Karpas-422 (cell line): ENCODE measurements around the gene TAS2R41. TPM values are rescaled to one million over a fixed set of nuclear protein-coding genes. Genes with fewer than 3 reads are reported as not detected.

ENCODE experiments used
- DNase-seq: peaks from one replicate; pipeline ENCODE4 v3.0.0-alpha.2; 2015
- H2AFZ ChIP-seq: fragments of 200-600 bp; sonication (generic); 2 replicates; pipeline ENCODE4 v1.6.1; 2014; ENCODE audit warnings: antibody characterized with exemption, low read length, mixed read lengths
- H3K27ac ChIP-seq: fragments of 200-600 bp; sonication (generic); 2 replicates; pipeline ENCODE4 v1.5.1; 2014; ENCODE audit warnings: mild to moderate bottlenecking, low read length, moderate library complexity
- H3K27me3 ChIP-seq: fragments of 200-600 bp; sonication (generic); 2 replicates; pipeline ENCODE4 v1.6.1; 2014; ENCODE audit warnings: low read length, mixed read lengths
- H3K36me3 ChIP-seq: fragments of 200-600 bp; sonication (generic); 2 replicates; pipeline ENCODE4 v1.6.1; 2014; ENCODE audit warnings: low read length, mixed read lengths; ENCODE audit not compliant: insufficient read depth
- H3K4me1 ChIP-seq: fragments of 200-600 bp; sonication (generic); 2 replicates; pipeline ENCODE4 v1.6.1; 2014; ENCODE audit warnings: mild to moderate bottlenecking, low read length, mixed read lengths
- H3K4me2 ChIP-seq: fragments of 200-600 bp; sonication (generic); 2 replicates; pipeline ENCODE4 v1.6.1; 2014; ENCODE audit warnings: low read length, low read depth, mild to moderate bottlenecking; ENCODE audit not compliant: poor library complexity, severe bottlenecking
- H3K4me3 ChIP-seq: fragments of 200-600 bp; sonication (generic); 2 replicates; pipeline ENCODE4 v1.5.1; 2014; ENCODE audit warnings: mild to moderate bottlenecking, antibody characterized with exemption, low read length, mixed read lengths
- H3K79me2 ChIP-seq: fragments of 200-600 bp; sonication (generic); 2 replicates; pipeline ENCODE4 v1.6.1; 2014; ENCODE audit warnings: mild to moderate bottlenecking, low read length, mixed read lengths
- H3K9ac ChIP-seq: fragments of 200-600 bp; sonication (generic); 2 replicates; pipeline ENCODE4 v1.6.0; 2014; ENCODE audit warnings: low read length
- H3K9me2 ChIP-seq: fragments of 200-600 bp; sonication (generic), shearing (Covaris generic); replicated peaks from 2 replicates; pipeline ENCODE4 v1.6.0; 2014; ENCODE audit warnings: mild to moderate bottlenecking, low read length, moderate library complexity; ENCODE audit not compliant: insufficient read depth
- H3K9me3 ChIP-seq: fragments of 300-700, 200-600 bp; sonication (generic); 2 replicates; pipeline ENCODE4 v1.6.1; 2014; ENCODE audit warnings: low read length, mixed read lengths
- H4K20me1 ChIP-seq: fragments of 200-600 bp; sonication (generic); 2 replicates; pipeline ENCODE4 v1.6.1; 2014; ENCODE audit warnings: mild to moderate bottlenecking, antibody characterized with exemption, low read length, low read depth; ENCODE audit not compliant: insufficient read depth
- total RNA-seq: library from RNA; depleted of rRNA; stranded (reverse); fragments of >200 nt; shearing (Covaris generic); gene quantifications from 2 replicates; pipeline ENCODE4 v1.2.3, GENCODE V29; 2014; ENCODE audit warnings: low replicate concordance

The TAS2R41 gene
- total RNA-seq, 1 experiment from 2014 or later = not detected

DNA sequence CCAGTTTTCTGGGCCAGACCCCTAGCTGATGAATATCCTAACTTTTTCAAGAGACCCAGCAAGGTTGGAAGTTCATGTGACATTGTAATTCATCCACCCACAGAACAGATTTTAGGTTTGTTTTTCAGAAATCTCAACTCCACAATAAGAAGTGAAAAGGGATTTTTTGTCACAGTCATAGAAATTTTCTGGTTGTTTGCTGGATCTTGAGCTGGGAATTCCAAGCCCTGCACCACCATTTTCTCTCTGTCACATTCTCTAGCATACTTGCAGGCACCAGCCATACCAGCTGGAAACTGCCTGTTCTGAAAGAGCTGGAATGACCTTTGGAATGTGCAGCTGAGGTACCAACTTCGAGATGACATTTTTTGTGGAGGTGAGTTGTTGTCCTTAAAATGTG lies 25.9 kb upstream of the TAS2R41 start:
- Histone ChIP-seq H3K36me3 (no peaks in the 10 kb centered on the region), H3K4me2 (no peak overlapping the region), H3K4me1 (peaks cover 5% of the 10 kb centered on the region; the same call in 1 of the 2 replicates), H4K20me1 (no peaks in the 10 kb centered on the region), H2AFZ (no peak overlapping the region), H3K9ac (no peak overlapping the region), H3K27me3 (no peaks in the 10 kb centered on the region), H3K9me2 (no peaks in the 10 kb centered on the region), H3K4me3 (no peak overlapping the region), H3K9me3 (no peaks in the 10 kb centered on the region), H3K79me2 (no peaks in the 10 kb centered on the region), H3K27ac (no peak overlapping the region)
- DNase-seq = no peak

DNA sequence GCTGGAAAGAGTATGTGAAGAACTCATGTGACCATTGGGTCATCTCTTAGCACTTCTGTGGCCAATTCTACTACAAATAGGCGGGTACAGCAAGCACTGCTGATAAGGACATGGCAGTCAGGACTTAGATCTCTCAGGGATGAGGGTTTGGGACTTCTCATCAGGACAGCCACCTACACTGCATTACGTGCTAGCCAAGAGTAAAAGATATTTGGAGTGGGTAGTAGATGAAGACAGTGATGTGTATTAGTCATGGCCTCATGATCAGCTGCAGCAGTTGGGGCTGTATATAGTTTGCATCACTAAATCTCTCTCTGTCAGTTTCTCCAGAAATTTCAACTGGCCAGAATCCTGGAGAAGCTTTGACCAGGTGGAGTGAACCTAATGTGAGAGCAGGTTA lies 25.2 kb upstream of the TAS2R41 start:
- Histone ChIP-seq H3K27me3 (no peaks in the 10 kb centered on the region), H3K9me3 (no peaks in the 10 kb centered on the region), H3K9ac (no peak overlapping the region), H3K9me2 (no peaks in the 10 kb centered on the region), H4K20me1 (no peaks in the 10 kb centered on the region), H3K4me2 (no peak overlapping the region), H3K36me3 (no peaks in the 10 kb centered on the region), H3K79me2 (no peaks in the 10 kb centered on the region), H3K4me1 (peaks cover 2% of the 10 kb centered on the region; the same call in 1 of the 2 replicates), H3K27ac (no peak overlapping the region), H3K4me3 (no peak overlapping the region), H2AFZ (no peak overlapping the region)
- no peak for DNase-seq

DNA sequence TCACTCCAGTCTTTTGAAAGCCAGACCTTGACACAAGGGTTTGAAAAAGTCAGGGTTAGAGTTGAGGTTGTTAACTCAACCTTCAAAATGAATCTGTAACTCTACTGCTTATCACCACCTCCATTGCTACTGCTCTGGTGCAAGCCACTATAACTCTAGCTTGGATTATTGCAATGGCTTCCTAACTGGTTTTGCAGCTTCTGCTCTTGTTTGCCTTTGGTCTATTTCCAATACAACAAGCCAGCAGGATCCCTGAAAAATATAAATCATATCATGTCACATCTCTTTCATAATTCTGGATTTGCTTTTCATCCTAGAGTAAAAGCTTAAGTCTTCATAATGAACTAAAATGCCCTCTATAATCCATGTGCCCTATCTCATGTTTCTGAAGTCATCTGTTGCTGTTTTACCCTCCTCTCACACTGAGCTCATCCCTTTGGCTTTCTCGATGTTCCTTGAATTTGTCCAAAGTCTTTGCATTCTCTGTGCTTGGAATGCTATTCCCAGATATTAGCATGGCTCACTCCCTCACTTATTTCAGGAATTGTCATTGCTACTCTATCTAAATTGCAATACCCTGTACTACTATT lies 23.5 kb upstream of the TAS2R41 start:
- Histone ChIP-seq H3K4me3 (no peak overlapping the region), H4K20me1 (no peaks in the 10 kb centered on the region), H2AFZ (no peak overlapping the region), H3K4me2 (no peak overlapping the region), H3K9me2 (no peaks in the 10 kb centered on the region), H3K27me3 (no peaks in the 10 kb centered on the region), H3K4me1 (no peaks in the 10 kb centered on the region), H3K9me3 (no peaks in the 10 kb centered on the region), H3K27ac (no peak overlapping the region), H3K36me3 (no peaks in the 10 kb centered on the region), H3K79me2 (no peaks in the 10 kb centered on the region), H3K9ac (no peak overlapping the region)
- no peak for DNase-seq

DNA sequence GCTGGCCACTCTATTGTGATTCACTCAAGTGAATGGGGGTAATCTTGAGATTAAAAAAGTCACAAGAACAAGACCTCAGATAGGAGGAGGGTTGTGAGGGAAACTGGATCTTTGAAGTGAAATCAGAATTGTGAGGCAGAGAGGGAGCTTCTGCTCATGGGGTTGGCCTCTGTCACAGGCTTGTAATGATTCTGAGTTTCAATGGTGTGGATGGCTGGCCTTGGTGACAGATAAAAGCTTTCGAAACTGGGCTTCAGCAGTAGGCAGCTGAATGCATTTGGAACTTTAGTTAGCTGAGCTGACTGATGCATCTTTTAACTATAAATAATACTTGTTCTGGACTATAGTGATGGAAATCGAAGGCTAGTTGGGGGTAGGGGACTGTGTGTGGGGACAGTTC lies 22.2 kb upstream of the TAS2R41 start:
- Histone ChIP-seq H3K9ac (no peak overlapping the region), H2AFZ (no peak overlapping the region), H3K36me3 (no peaks in the 10 kb centered on the region), H3K27ac (no peak overlapping the region), H4K20me1 (no peaks in the 10 kb centered on the region), H3K9me2 (no peaks in the 10 kb centered on the region), H3K27me3 (no peaks in the 10 kb centered on the region), H3K4me2 (no peak overlapping the region), H3K4me3 (no peak overlapping the region), H3K9me3 (no peaks in the 10 kb centered on the region), H3K4me1 (no peaks in the 10 kb centered on the region), H3K79me2 (no peaks in the 10 kb centered on the region)
- no peak for DNase-seq

DNA sequence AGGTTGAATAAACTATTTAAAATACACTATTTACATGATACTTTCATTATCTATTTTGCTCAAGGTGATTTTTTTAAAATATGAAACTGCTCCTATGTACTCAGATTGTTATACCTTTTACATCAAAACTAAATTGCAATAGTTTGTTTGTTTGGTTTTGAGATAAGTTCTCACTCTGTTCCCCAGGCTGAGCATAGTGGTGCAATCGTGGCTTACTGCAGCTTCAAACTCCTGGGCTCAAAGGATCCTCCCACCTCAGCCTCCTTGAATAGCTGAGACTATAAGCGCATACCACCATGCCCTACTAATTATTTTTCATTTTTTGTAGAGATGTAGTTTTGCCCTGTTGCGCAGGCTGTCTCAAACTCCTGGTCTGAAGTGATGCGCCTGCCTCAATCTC lies 21.7 kb upstream of the TAS2R41 start:
- Histone ChIP-seq H3K9me2 (no peaks in the 10 kb centered on the region), H3K36me3 (no peaks in the 10 kb centered on the region), H3K27me3 (no peaks in the 10 kb centered on the region), H3K4me1 (no peaks in the 10 kb centered on the region), H2AFZ (no peak overlapping the region), H3K4me3 (no peak overlapping the region), H4K20me1 (no peaks in the 10 kb centered on the region), H3K9me3 (no peaks in the 10 kb centered on the region), H3K9ac (no peak overlapping the region), H3K27ac (no peak overlapping the region), H3K4me2 (no peak overlapping the region), H3K79me2 (no peaks in the 10 kb centered on the region)
- DNase-seq = no peak

DNA sequence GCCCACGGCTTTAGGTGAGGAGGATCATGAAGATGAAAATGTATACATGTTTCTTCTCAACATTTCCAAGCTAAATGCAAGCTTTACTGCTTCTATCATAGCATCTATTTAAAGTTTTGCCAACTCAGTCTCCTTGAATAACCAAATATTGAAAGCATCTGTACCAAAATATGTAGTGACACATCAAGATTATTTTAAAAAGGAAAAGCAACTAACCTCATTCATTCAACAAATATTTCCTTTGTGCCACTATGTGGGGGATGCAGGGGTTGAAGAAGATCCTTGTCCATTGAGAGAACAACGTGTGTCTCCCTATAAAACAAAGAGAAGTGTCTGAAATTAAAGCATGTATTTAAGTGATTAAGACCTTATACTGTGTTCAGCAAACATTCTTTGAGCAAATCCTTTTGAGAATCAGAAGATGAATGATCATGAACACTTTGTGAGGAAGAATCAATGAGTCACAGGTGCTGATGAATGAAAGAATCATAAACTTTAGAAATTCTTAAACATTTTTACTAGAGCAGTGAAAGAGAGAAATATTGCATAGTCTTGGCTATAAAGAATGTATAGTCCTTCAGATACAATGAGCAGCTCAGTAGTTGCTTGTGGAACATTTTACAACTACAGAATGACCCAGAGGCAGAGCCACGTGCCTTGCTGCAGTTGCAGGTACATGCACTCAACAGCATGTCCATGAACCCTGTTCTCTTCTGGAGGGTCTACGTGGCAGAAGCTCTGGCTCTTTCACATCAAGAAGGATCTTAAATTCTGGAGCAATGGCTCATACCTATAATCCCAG lies 20.5 kb upstream of the TAS2R41 start:
- H3K9ac ChIP-seq = no peak overlapping the region
- no peak overlapping the region for H3K4me3 ChIP-seq
- peaks cover 2% of the 10 kb centered on the region; the same call in 1 of the 2 replicates for H3K36me3 ChIP-seq
- no peaks in the 10 kb centered on the region for H3K4me1 ChIP-seq
- no peak for DNase-seq
- H3K27ac ChIP-seq = no peak overlapping the region
- no peaks in the 10 kb centered on the region for H3K27me3 ChIP-seq
- peaks cover 6% of the 10 kb centered on the region for H3K9me3 ChIP-seq
- no peak overlapping the region for H3K4me2 ChIP-seq
- H4K20me1 ChIP-seq = no peaks in the 10 kb centered on the region
- H2AFZ ChIP-seq = no peak overlapping the region
- H3K9me2 ChIP-seq = no peaks in the 10 kb centered on the region
- H3K79me2 ChIP-seq = no peaks in the 10 kb centered on the region

DNA sequence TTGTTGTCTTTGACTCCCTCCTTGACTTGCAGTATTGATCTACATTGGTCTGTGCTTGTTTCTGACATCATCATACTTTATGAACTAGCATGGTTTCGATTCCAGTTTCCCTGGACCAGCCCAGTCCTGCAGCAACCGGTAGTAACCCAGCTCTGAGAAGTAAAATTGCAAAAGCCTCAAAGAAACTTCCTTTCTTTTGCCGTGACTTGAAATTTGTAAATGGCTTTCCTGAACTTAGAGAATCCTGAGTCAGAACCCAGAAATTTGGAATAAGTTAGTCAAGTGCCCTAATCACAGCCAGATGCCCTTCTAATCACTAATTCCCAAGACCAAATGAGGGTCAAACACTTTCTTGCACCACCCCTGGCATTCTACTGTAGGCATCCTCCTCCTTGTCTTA lies 19.4 kb upstream of the TAS2R41 start:
- H4K20me1 ChIP-seq = no peaks in the 10 kb centered on the region
- no peak overlapping the region for H3K4me3 ChIP-seq
- no peak overlapping the region for H2AFZ ChIP-seq
- H3K27ac ChIP-seq = no peak overlapping the region
- no peaks in the 10 kb centered on the region for H3K27me3 ChIP-seq
- H3K4me2 ChIP-seq = no peak overlapping the region
- H3K36me3 ChIP-seq = peaks cover 4% of the 10 kb centered on the region; the same call in 1 of the 2 replicates
- no peaks in the 10 kb centered on the region for H3K9me2 ChIP-seq
- H3K9me3 ChIP-seq = peaks cover 9% of the 10 kb centered on the region
- no peaks in the 10 kb centered on the region for H3K79me2 ChIP-seq
- no peak overlapping the region for H3K9ac ChIP-seq
- H3K4me1 ChIP-seq = peaks cover 2% of the 10 kb centered on the region
- DNase-seq = no peak

DNA sequence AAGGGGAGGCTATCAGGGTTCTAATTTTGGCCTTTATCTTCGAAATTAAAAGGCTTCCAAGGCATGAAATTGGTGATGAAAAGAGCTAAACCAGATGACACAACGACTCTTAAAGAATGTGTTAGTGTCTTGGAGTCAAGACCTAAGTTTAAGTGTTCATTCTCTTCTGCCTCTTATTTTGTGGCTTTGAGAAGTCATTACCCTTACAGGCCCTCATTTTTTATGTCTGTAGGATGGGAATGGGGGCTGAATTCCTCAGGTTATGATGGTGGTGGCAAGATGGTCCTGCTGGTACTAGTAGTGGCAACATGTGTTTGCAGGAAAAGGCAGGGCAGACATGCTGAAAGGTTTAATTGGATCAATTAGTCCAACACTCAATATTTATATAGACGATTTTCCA lies 19.0 kb upstream of the TAS2R41 start:
- Histone ChIP-seq H3K4me2 (no peak overlapping the region), H3K79me2 (no peaks in the 10 kb centered on the region), H3K27ac (no peak overlapping the region), H4K20me1 (no peaks in the 10 kb centered on the region), H3K9me3 (peaks cover 9% of the 10 kb centered on the region), H3K4me3 (no peak overlapping the region), H3K4me1 (peaks cover 6% of the 10 kb centered on the region), H3K36me3 (peaks cover 4% of the 10 kb centered on the region; the same call in 1 of the 2 replicates), H3K9ac (no peak overlapping the region), H3K27me3 (no peaks in the 10 kb centered on the region), H3K9me2 (no peaks in the 10 kb centered on the region), H2AFZ (no peak overlapping the region)
- DNase-seq = no peak
